Measurements from ENCODE around the gene STARD8. TPM values are rescaled to one million over a fixed set of nuclear protein-coding genes. Genes with fewer than 3 reads are reported as not detected.
"Not testable (repeated sequence)": the region's sequence is repeated elsewhere in the genome, so short reads cannot be mapped to it uniquely, and the experiment has no call there.

The STARD8 gene
- polyA plus RNA-seq, 1 experiment = 1.3 TPM

- CTCF ChIA-PET = no interaction called here
- Histone ChIP-seq H3K4me3 (ENCODE audit: low read depth, low read length) (no peak overlapping the region), H3K27ac (ENCODE audit: low read depth, low read length) (no peak overlapping the region), H3K27me3 (ENCODE audit: control insufficient read depth, insufficient read depth, low read length) (no peaks in the 10 kb centered on the region), H3K9me3 (ENCODE audit: control insufficient read depth, insufficient read depth, low read length) (no peaks in the 10 kb centered on the region)
- POLR2A ChIA-PET = no interaction called here
- DNase-seq (ENCODE audit: low read depth, low spot score) = no peak
- no peak for TF ChIP-seq CTCF (IDR thresholded peaks at IDR 0.05; ENCODE audit: low read depth, low read length)
Measured at GRCh38 chrX:68650491-68650890, 3.0 kb downstream of the STARD8 start.

GRCh38 chrX:68651110-68651509 is 3.6 kb downstream of the STARD8 start:
- H3K27me3 ChIP-seq (ENCODE audit: control insufficient read depth, insufficient read depth, low read length) = no peaks in the 10 kb centered on the region
- CTCF ChIA-PET = no interaction called here
- H3K9me3 ChIP-seq (ENCODE audit: control insufficient read depth, insufficient read depth, low read length) = no peaks in the 10 kb centered on the region
- no peak for TF ChIP-seq CTCF (IDR thresholded peaks at IDR 0.05; ENCODE audit: low read depth, low read length)
- DNase-seq (ENCODE audit: low read depth, low spot score) = no peak
- no peak overlapping the region for H3K4me3 ChIP-seq (ENCODE audit: low read depth, low read length)
- H3K27ac ChIP-seq (ENCODE audit: low read depth, low read length) = no peak overlapping the region
- POLR2A ChIA-PET = no interaction called here

- no peak for DNase-seq (ENCODE audit: low read depth, low spot score)
- no peak overlapping the region for H3K27ac ChIP-seq (ENCODE audit: low read depth, low read length)
- no peak overlapping the region for H3K4me3 ChIP-seq (ENCODE audit: low read depth, low read length)
- no peak for TF ChIP-seq CTCF (IDR thresholded peaks at IDR 0.05; ENCODE audit: low read depth, low read length)
- no peaks in the 10 kb centered on the region for H3K27me3 ChIP-seq (ENCODE audit: control insufficient read depth, insufficient read depth, low read length)
- ChIA-PET CTCF (no interaction called here), POLR2A (no interaction called here)
- no peaks in the 10 kb centered on the region for H3K9me3 ChIP-seq (ENCODE audit: control insufficient read depth, insufficient read depth, low read length)
Measured at GRCh38 chrX:68652326-68653170, 5.1 kb downstream of the STARD8 start.

- H3K9me3 ChIP-seq (ENCODE audit: control insufficient read depth, insufficient read depth, low read length) = no peaks in the 10 kb centered on the region
- H3K27ac ChIP-seq (ENCODE audit: low read depth, low read length) = no peak overlapping the region
- no peak for DNase-seq (ENCODE audit: low read depth, low spot score)
- no peaks in the 10 kb centered on the region for H3K27me3 ChIP-seq (ENCODE audit: control insufficient read depth, insufficient read depth, low read length)
- H3K4me3 ChIP-seq (ENCODE audit: low read depth, low read length) = no peak overlapping the region
- ChIA-PET POLR2A (no interaction called here), CTCF (no interaction called here)
- TF ChIP-seq CTCF (IDR thresholded peaks at IDR 0.05; ENCODE audit: low read depth, low read length) = no peak
Measured at GRCh38 chrX:68654693-68655092, 7.2 kb downstream of the STARD8 start.

GRCh38 chrX:68656473-68656872 is 9.0 kb downstream of the STARD8 start:
- H3K4me3 ChIP-seq (ENCODE audit: low read depth, low read length); POLR2A ChIA-PET; H3K27ac ChIP-seq (ENCODE audit: low read depth, low read length); CTCF ChIA-PET; H3K27me3 ChIP-seq (ENCODE audit: control insufficient read depth, insufficient read depth, low read length); H3K9me3 ChIP-seq (ENCODE audit: control insufficient read depth, insufficient read depth, low read length); DNase-seq (ENCODE audit: low read depth, low spot score): not testable (repeated sequence)
